Sigmoid colon (tissue), 3 donors: ENCODE data around the gene CAMTA1.

Experiments used
- CTCF ChIP-seq, 4 experiments: fragments of 450-650 bp in 3 of 4; fragments of 200-600 bp in 1 of 4; IDR thresholded peaks; one replicate each; pipeline ENCODE4 v1.5.1; 2016 to 2019; ENCODE audit warnings: antibody characterized with exemption in 4 of 4, mild to moderate bottlenecking in 3 of 4, moderate library complexity in 2 of 4
- POLR2A ChIP-seq, 2 donors: fragments of 450-650 bp; IDR thresholded peaks; one replicate each; pipeline ENCODE4 v1.6.1; 2016; ENCODE audit warnings: antibody characterized with exemption in 2 of 2, mild to moderate bottlenecking in 2 of 2, moderate library complexity in 2 of 2

GRCh38 chr1:6966326-6966725 is 181.1 kb downstream of the CAMTA1 start:
- TF ChIP-seq POLR2A (IDR thresholded peaks at IDR 0.05) (no peak), CTCF (IDR thresholded peaks at IDR 0.05) (no peak)
